NCI-H2171 treated with DMSO at 0.1 percent for 48 hours (cell line): ENCODE data around the gene NACC2.
"Not testable (repeated sequence)": the region's sequence is repeated elsewhere in the genome, so short reads cannot be mapped to it uniquely, and the experiment has no call there.

Experiments used
- DNase-seq: peaks from one replicate; lab custom pipeline; 2025; lab: John Stamatoyannopoulos, UW

NACC2 gene

GRCh38 chr9:136044971-136045594, 50.0 kb downstream of the NACC2 start:
- peak; percentile 59 for DNase-seq

DNA sequence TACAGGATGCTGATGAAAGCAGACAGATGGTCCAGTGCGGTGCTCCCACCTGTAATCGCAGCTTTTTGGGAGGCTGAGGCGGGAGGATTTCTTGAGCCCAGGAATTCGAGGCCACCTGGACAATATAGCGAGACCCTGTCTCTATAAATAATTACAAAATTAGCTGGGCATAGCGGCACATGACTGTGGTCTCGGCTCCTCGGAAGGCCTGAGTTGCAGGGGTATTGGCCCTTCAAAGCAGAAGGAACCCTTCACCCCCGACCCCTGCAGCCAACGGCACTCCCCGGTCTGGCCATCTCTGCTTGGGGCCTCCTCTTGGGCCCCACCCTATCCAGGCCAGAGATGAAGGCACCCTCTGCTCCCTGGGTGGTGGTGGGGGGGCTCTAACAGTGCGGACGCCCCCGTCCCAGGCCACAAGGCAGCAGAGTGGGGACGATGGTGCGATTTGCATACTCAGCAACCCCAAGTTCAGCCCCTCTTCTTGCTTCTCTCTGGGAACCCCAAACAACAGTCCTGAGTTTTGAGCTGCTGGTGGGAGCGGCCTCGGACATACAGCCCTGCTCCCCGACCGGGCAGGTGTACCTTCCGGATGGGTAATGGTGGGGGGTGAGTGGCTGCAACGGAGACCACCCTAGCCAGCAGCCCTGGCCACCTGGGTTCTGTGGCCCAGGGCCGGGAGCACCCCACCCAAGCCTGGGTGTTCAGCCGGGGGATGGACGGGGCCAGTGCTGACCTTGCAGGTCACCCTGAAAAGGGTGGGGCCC, 50.7 kb downstream of the NACC2 start:
- DNase-seq = no peak

DNA sequence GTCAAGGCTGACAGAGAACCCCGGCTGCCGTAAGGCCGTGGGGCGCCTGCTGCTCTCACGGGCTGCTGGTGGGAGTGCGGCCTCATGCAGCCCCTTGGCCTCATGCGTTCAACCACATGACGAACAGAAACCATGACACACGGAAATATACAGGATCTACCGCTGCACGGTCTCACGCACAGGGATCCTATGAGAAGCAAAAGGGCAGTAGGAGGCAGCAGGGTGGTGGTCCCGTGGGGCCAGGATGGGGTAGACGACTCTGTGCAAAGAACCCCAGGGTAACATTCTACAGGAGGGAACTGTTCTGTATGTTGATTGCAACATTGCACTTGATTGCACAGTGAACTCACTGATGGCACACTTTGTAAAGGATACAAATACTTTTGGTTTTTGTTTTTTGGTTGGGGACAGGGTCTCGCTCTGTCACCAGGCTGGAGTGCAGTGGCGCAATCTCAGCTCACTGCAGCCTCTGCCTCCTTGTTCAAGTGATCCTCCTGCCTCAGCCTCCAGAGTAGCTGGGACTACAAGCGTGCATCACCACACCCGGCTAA, 51.6 kb downstream of the NACC2 start:
- no peak for DNase-seq

- no peak for DNase-seq
Measured at GRCh38 chr9:136042541-136042940, 52.5 kb downstream of the NACC2 start.

GRCh38 chr9:136040848-136041247, 54.2 kb downstream of the NACC2 start:
- DNase-seq = not testable (repeated sequence)

GRCh38 chr9:136039488-136039887, 55.6 kb downstream of the NACC2 start:
- no peak for DNase-seq

DNA sequence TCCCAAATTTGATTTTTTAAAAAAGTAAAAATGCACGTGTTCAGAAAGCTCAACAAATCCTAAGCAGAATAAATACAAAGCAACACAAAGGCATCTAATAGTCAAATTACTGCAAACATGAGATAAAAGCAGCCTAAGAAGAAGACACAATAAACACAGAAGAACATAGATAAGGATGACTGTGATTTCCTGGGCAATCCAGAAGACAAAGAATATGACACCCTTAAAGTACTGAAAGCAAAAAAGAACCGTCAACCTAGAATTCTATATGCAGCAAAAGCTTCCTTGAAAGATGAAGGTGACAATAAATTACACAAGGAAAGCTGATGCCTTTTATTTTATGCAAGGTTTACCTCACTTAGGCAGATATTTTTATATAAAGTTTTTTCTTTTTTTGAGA, 58.2 kb downstream of the NACC2 start:
- no peak for DNase-seq

DNA sequence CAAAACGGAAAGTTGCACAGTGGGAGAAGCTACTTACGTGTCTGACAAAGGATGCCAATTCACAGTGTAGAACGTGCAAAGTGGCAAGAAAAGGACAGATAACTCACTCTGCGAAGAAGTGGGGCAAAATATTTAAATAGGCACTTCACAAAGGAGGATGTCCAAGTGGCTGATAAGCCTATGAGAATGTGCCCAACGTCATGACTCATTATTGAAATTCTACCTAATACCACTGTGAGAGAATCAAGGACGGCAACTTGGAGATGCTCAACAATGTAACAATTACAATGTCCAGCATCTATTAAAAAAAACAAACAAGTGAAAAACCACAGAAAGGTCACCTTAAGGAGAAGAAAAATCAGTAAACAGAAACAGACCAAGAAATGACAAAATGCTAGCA, 59.0 kb downstream of the NACC2 start:
- no peak for DNase-seq

DNA sequence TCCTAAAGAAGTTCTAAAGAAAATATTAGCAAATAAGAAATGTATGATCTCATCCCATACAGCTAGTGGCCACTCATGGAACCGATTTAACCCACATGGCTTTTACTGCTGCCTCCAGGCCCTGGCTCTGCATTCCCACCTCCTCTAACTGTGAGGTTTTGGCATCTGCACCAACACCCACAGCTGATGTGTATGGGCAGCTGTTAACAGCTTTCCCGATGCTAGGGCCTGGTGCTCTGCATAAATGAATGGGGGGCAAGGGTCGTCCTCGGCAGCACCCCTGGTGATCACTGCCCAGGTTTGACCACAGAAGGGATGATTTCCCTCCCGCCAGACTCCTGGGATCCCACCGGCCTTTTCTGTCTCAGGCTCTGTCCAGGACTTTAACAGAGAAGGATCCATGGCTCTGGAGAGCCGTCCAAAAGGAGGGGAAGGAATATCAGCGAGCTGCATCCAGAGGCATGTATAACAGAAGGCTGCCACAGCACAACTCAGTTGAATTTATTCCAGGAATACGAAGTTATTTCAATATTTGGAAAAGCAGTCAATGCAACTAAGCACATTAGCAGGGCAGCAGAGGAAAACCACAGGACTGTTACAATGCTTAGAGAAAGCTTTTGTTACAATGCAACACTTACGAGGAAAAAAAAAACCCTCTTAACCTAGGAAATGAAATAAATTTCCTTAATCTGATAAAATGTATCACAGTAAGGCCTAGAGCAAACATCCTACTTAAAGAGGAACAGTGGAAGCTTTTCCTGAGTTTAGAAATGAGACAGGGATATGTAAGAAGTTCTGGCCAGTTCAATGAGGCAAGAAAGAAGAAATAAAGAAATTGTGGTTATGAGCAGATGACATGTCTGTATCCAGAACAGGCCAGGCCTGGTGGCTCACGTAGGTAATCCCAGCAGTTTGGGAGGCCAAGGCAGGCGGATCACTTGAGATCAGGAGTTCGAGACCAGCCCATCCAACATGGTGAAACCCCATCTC, 63.1 kb downstream of the NACC2 start:
- no peak for DNase-seq

- DNase-seq = no peak
Measured at GRCh38 chr9:136031094-136031493, 64.0 kb downstream of the NACC2 start.

DNA sequence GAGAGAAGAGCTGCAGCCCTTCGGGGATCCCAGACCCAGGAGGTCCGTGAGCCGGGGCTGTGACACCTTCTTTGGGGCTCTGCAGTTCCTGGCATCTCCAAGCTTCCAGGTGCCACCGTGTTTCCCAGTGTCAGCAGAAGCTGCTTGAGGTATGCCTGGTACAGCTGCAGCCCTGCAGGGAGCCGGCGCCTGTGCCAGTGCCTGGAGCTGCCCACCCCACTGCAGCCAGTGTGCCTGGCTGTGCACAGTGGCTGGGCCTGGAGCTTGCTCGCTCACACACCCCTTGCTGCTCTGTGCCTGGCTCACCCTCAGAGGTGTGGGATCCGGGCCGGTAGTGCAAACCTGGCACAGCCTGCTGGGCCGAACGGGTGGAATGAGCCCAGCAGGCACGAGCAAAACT, 65.5 kb downstream of the NACC2 start:
- no peak for DNase-seq

DNA sequence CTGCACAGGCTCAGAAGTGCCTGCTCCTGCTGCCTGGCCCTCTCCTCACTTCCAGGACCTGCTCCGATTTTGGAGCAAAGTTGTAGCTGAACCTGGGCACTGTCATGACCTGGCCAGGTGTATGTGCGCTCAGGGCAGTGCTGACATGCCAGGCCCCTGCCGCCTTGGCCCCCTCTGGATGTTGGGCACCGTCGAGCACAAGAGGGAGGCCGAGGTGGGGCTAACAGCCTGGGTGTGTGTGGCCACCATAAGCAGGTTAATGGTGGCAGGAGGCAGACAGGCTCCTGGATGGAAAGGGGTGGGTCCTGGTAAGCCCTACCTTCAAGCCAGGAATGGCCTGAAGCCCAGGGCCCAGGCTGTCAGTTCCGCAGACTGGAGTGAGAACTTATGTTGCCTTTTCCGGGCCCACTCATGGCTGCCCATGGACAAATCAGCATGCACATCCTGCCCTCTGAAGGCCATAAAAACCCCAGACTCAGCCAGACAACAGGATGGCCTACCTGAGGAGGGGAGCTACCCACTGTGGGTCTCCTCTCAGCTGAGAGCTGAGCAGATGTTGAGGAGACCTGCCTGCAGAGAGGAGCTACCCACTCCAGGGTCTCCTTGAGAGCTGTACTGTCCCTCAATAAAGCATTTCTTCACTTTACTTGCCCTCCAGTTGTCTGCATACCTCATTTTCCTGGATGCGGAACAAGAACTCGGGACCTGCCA, 66.2 kb downstream of the NACC2 start:
- DNase-seq = no peak

- not testable (repeated sequence) for DNase-seq
Measured at GRCh38 chr9:136026943-136027289, 68.2 kb downstream of the NACC2 start.

DNA sequence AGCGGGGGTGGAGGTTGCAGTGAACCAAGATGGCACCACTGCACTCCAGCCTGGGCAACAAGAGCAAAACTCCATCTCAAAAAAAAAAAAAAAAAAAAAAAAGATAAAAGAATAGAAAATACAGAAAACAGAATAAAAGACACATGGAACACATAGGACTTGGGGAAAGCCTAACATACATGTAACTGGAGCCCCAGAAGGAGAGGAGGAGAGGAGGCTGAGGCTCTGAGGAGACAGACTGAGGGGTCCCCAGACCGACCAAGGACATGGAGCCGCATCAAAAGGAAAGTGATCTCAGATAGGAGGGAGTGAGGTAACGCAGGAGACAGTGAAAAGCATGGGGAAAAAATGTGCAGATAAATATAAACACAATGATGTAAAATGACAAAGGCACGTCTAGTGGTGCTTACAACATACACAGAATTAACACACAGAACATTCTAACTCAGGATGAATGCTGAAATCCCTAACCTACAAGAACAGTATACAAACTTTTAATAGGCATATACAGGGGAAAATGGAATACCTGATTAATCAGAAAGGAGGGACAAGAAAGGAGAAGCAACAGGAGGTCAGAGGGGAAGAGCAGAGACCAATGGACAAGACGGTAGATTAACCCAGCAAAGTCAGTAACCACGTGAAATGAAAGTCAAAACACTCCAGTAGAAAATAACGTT, 68.7 kb downstream of the NACC2 start:
- DNase-seq = no peak

DNA sequence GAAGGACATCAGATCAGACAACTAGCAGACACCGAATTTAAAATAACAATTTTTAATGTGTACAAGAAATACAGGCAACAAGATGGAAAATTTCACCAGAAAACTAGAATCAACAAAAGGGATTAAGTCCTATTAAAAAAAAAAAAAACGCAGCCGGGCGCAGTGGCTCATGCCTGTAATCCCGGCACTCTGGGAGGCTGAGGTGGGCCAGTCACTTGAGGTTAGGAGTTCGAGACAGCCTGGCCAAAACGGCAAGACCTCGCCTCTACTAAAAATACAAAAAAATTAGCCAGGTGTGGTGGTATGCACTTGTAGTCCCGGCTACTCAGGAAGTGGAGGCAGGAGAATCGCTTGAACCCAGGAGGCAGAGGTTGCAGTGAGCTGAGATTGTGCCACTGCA, 69.6 kb downstream of the NACC2 start:
- no peak for DNase-seq

DNA sequence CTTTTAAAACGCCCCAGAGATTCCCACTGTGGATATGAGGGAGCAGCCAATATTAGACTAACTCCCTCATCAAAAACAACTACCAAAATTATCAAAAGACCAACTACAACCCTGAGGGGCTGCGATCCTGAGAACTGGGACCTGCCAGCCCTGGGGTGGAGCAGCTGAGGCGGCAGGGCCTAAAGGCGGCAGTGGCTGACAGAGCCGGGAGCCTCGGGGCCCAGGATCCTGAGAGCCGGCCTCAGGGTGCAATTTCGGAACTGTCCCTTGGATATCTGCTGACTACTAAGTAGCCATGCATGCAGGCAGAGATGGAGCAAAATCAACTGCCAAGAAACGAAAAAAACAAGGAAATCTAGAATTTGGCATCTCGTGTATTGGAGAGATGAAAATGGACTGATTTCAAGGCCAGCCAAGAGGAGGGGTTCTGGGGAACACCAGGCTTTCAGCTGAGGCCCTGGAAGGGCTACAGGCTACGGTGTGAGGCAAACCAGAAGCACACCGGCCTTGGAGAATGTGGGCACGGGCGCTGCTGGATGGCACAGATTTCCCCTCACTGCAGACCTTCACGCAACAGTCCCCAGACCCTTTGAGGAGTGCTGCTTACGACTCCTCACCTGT, 70.3 kb downstream of the NACC2 start:
- DNase-seq = no peak

GRCh38 chr9:136024286-136024685, 70.8 kb downstream of the NACC2 start:
- DNase-seq = no peak

DNA sequence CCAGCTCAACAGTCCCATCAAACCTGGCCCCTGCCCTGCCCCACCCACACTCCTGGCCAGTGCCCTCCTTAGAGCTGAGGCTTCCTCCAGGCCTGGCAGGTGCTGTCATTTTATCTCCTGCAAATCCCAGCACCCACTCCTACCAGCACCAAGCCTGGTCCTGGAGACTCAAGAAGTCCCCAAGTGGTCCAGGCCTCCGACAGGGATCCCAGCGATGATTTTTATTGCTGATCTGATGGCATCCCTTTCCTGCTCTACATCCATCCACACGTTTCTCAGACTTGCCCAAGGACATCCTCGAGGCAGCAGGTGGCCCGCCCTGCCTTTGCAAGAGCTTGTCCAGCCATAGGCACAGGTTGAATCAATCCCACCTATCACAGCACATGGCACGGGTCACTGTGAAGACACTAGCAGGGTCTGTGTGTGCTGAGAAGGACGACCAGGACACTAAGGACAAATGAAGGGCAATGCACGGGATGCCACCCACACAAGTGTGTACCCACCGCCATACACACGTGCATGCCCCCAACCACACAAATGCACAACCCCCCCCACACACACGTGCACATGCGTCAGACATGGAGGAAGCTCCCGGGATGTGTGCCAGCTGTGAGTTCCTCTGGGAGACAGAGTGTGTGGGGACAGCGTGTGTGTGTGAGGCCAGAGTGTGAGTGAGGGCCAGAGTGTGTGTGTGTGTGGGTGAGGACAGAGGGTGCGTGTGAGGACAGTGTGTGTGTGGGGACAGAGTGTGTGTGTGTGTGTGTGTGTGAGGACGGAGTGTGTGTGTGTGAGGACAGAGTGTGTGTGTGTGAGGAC, 71.5 kb downstream of the NACC2 start:
- DNase-seq = no peak

DNA sequence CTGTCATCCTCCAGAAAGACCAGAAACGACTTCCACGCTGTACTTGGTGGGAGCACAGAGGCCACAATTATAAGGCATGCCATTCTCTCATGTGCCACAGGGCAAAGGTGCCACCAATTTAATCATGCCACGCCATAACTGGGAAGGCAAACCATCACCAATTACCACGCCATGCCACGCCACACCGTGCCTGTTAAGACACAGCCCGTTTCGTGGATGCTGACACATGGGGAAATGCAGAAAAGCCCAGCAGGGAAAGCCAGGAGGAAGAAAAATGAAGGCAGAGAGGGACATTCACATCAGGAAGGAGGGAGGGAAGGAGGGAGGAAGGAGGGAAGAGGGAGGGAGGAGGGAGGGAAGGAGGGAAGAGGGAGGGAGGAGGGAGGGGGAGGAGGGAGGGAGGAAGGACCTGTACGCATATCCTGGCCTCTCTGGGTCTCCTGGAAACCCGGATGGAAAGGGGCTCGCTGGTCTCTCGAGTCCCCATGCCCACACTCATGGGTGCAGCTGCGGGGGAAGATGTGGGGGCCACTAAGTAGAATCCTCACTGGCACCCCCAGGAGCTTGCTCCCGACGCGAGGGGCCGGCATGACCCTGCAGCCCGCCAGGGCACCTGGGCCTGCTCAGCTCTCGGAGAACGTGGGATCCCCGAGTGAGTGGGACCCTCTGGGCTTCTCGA, 72.2 kb downstream of the NACC2 start:
- DNase-seq = no peak
